Neural crest cell (in vitro differentiated cells): ENCODE results near the gene TOM1L2. TPM values are rescaled to one million over a fixed set of nuclear protein-coding genes. Genes with fewer than 3 reads are reported as not detected.
A peak's percentile ranks its signal among the peaks of the same experiment; 100 is the strongest.

Source experiments
- DNase-seq: peaks from one replicate; pipeline ENCODE4 v3.0.0; 2021; ENCODE audit warnings: low read depth, mixed read lengths, low spot score
- H3K27ac Mint-ChIP-seq: one replicate; pipeline ENCODE4 v1.8.0; 2021; ENCODE audit warnings: mild to moderate bottlenecking, mixed read lengths; ENCODE audit not compliant: unreplicated experiment
- H3K27me3 Mint-ChIP-seq: 2 replicates; pipeline ENCODE4 v1.8.0; 2021; ENCODE audit warnings: low read depth, mild to moderate bottlenecking, mixed read lengths
- H3K36me3 Mint-ChIP-seq: 2 replicates; pipeline ENCODE4 v1.8.0; 2021; ENCODE audit warnings: low read depth, mild to moderate bottlenecking, mixed read lengths
- H3K4me1 Mint-ChIP-seq: 2 replicates; pipeline ENCODE4 v1.8.0; 2021; ENCODE audit warnings: mixed read lengths
- H3K4me3 Mint-ChIP-seq: one replicate; pipeline ENCODE4 v1.8.0; 2021; ENCODE audit warnings: mild to moderate bottlenecking, mixed read lengths
- H3K9me3 Mint-ChIP-seq: 2 replicates; pipeline ENCODE4 v1.8.0; 2021; ENCODE audit warnings: mixed read lengths
- total RNA-seq: library from RNA; stranded (reverse); gene quantifications from 2 replicates; pipeline ENCODE4 v1.2.1, GENCODE V29; 2021
- TF ChIP-seq, protein P1 (sequence below): fragments of 200-600 bp; sonication (generic); conservative IDR thresholded peaks from 2 replicates; pipeline ENCODE4 v1.5.0; 2021; ENCODE audit warnings: antibody characterized with exemption, mild to moderate bottlenecking

The TOM1L2 gene
- total RNA-seq, 1 donor from 2014 or later: 15.9 TPM

DNA sequence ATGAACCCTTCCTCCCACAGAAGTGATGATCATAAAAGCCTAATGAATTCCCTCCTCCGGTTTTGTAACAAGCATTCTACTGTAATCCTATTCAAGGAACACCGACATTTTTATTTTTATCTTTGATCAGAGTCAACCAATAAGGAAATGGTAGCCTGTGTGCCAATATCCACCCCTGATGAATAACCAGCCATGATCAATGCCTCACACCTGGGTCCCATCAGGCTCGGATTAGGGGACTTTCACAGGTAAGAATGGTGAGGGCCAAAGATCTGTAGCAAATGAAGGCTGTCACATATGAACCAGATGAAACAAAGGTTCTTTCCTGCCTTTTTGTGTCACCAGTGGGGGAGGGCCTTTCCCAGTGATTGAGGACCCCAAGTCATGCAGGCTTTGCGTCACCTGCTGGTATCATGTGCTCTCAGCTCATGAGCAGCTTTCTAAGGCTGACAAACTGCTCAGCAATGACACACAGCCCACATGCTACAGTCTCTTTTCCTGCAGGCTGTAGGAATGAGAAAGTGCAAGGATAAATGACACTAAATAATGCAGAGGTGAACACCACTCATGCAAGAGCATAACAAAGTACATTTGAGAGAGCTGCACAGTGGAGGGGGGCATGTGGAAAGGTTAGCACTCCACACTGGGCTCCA, 34.9 kb downstream of the TOM1L2 start:
- no peaks in the 10 kb centered on the region for H3K36me3 Mint-ChIP-seq
- no peaks in the 10 kb centered on the region for H3K9me3 Mint-ChIP-seq
- no peak for DNase-seq
- peaks cover 49% of the 10 kb centered on the region for H3K4me1 Mint-ChIP-seq
- TF ChIP-seq, protein P1, sequence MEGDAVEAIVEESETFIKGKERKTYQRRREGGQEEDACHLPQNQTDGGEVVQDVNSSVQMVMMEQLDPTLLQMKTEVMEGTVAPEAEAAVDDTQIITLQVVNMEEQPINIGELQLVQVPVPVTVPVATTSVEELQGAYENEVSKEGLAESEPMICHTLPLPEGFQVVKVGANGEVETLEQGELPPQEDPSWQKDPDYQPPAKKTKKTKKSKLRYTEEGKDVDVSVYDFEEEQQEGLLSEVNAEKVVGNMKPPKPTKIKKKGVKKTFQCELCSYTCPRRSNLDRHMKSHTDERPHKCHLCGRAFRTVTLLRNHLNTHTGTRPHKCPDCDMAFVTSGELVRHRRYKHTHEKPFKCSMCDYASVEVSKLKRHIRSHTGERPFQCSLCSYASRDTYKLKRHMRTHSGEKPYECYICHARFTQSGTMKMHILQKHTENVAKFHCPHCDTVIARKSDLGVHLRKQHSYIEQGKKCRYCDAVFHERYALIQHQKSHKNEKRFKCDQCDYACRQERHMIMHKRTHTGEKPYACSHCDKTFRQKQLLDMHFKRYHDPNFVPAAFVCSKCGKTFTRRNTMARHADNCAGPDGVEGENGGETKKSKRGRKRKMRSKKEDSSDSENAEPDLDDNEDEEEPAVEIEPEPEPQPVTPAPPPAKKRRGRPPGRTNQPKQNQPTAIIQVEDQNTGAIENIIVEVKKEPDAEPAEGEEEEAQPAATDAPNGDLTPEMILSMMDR: no peak
- H3K4me3 Mint-ChIP-seq: peak overlapping the region; percentile 58
- H3K27me3 Mint-ChIP-seq: no peaks in the 10 kb centered on the region
- H3K27ac Mint-ChIP-seq: no peak overlapping the region

DNA sequence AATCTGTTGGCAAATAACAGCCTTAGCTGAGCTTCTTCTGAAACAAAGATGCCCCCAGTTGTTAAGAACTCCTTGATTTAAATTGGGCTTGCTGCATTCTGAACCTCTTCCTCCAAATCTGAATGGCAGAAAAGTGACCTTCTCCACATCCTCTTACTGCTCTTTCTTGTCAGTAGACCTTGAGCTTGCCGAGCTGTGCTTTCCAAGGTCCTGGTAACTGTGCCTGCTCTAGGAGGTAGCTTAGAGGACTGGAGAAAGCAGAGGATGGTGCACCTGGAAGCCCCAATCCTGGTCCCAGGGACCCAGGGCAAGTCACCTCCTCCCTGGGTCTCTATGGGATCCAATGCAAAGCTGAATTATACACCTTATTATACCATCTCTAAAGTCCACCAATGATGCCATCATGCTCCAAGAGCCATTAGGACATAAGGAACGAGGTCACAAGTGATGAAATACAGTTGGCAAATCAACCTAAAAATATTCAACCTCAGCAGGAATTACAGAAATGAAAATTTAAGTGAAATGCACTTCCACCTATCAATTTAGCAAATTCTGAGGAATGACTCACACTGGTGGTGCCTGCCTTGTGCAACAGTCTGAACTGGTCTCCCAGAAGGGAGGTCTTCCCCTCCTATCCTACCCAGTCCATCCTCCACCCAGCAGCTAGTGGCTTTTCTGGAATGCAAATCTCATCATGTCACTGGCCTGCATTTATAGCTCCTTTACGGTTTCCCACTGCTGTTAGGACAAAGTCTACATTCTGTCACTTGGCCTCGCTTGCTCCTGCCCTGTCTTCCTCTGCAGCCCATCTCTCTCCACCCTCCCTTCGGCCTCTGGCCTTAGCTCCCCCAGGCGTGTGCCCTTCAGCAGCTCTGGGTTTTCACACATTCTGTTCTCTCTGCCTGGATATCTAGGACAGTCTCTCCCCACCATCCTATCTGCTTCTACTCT, 36.6 kb downstream of the TOM1L2 start:
- Mint-ChIP-seq H3K36me3 (no peaks in the 10 kb centered on the region), H3K9me3 (no peaks in the 10 kb centered on the region), H3K27me3 (no peaks in the 10 kb centered on the region), H3K4me1 (peaks cover 39% of the 10 kb centered on the region), H3K27ac (no peak overlapping the region), H3K4me3 (peak overlapping the region; percentile 20)
- TF ChIP-seq, protein P1: no peak
- no peak for DNase-seq

DNA sequence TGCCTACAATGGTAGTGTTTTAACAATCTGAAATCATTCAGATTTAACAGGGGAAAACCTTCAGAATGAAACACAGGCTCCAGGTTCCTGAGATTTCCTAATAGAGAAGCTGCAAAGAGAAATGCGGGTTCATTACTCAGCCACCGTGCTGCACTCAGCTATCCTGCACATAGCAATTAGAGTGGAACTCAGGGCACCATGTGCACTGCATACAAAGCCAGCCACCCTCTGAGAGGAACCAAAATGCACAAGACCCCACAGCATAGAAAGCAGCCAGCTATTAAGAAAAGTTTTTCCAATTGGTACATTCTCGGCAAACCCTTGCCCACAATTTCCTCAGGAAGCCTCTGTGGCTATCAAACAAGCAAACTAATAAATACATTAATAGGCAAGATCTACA, 37.4 kb downstream of the TOM1L2 start:
- TF ChIP-seq, protein P1: no peak
- H3K36me3 Mint-ChIP-seq: no peaks in the 10 kb centered on the region
- peaks cover 38% of the 10 kb centered on the region for H3K4me1 Mint-ChIP-seq
- H3K27ac Mint-ChIP-seq: no peak overlapping the region
- H3K9me3 Mint-ChIP-seq: no peaks in the 10 kb centered on the region
- H3K27me3 Mint-ChIP-seq: no peaks in the 10 kb centered on the region
- H3K4me3 Mint-ChIP-seq: no peak overlapping the region
- no peak for DNase-seq

DNA sequence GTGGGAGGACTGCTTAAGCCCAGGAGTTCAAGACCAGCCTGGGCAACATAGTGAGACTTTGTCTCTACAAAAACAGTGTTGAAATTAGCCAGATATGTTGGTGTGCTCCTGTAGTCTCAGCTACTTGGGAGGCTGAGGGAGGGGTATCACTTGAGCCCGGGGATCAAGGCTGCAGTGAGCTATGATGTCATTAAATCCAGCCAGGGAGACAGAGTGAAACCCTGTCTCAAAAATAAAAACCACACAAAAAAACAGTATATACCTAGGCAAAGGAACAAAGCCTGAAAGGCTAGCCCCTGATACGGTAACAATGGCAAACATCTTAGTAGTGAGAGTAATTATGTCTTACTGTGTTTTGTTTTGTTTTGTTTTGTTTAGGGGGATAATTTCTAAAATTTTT, 38.0 kb downstream of the TOM1L2 start:
- TF ChIP-seq, protein P1: no peak
- Mint-ChIP-seq H3K4me3 (no peak overlapping the region), H3K36me3 (no peaks in the 10 kb centered on the region), H3K9me3 (no peaks in the 10 kb centered on the region), H3K4me1 (peaks cover 43% of the 10 kb centered on the region), H3K27ac (no peak overlapping the region), H3K27me3 (no peaks in the 10 kb centered on the region)
- no peak for DNase-seq

DNA sequence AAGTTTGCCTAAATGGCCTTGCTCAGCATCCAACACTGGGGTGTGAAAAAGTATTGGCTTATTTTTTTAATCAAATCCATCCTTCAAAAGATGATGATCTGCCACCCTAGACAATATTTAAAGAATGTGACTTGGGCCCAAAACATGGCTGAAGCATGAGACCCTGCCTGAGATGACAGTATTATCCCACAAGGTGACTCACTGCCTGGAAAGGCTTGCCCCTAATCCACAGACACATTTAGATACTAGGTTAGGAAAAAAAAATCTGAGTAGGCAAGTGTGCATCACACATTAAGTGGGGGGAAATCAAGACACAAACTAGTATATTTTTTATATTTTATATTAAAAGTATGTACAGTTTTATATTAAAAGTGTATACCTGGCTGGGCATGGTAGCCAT, 38.4 kb downstream of the TOM1L2 start:
- no peaks in the 10 kb centered on the region for H3K36me3 Mint-ChIP-seq
- peaks cover 48% of the 10 kb centered on the region for H3K4me1 Mint-ChIP-seq
- DNase-seq: no peak
- H3K27me3 Mint-ChIP-seq: no peaks in the 10 kb centered on the region
- H3K27ac Mint-ChIP-seq: no peak overlapping the region
- TF ChIP-seq, protein P1: no peak
- no peak overlapping the region for H3K4me3 Mint-ChIP-seq
- H3K9me3 Mint-ChIP-seq: no peaks in the 10 kb centered on the region
